ENCODE data around the gene ARMC9.

The ARMC9 gene

DNA sequence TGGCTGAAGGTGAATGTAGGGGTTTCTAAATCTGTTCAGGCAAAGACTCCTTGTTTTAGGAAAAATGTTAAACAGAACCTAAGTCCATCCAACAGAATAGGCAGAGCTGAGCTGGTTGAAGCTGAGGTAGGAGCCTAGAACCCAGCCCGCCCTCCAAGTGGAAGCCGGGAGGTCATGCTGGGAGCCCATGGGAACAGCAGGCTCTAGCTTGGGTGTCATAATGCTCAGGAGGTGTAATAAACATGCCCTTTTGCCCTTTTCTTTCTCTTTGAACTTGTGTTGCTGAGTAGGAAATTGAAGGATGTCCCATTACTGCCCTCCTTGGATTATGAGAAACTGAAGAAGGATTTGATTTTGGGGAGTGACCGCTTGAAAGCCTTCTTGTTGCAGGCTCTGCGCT is 60.3 kb downstream of the ARMC9 start:
- H3K36me3 ChIP-seq (ENCODE audit: control insufficient read depth in 2 of 2, insufficient read depth in 1 of 2, low read length in 2 of 2): peaks cover 0 to 36% of the 10 kb centered on the region in 2 experiments; a peak in 2 of 3 replicates
- no peaks in the 10 kb centered on the region for H3K9me3 ChIP-seq (ENCODE audit: control insufficient read depth, insufficient read depth, low read depth, low read length)
- ChIA-PET CTCF (interaction anchor here (0.7 kb wide), 1 partner anchor 10 kb away, joined by 3 read pairs; no protein-coding TSS in a partner anchor), POLR2A (no interaction called here)
- H3K4me1 ChIP-seq (ENCODE audit: control insufficient read depth, insufficient read depth, low read length): no peaks in the 10 kb centered on the region
- TF ChIP-seq ZNF169 (tag by site-specific recombination; IDR thresholded peaks at IDR 0.05) (no peak), ZNF560 (tag by site-specific recombination; IDR thresholded peaks at IDR 0.05; ENCODE audit: borderline replicate concordance) (no peak), ZSCAN30 (tag by site-specific recombination; IDR thresholded peaks at IDR 0.05) (no peak), ZFP69B (tag by site-specific recombination; IDR thresholded peaks at IDR 0.05) (no peak), ZNF23 (tag by site-specific recombination; IDR thresholded peaks at IDR 0.05; ENCODE audit: borderline replicate concordance) (no peak), ZNF274 (IDR thresholded peaks at IDR 0.05; ENCODE audit: low read length) (no peak), ZNF274 (tag by site-specific recombination; IDR thresholded peaks at IDR 0.05; ENCODE audit: borderline replicate concordance) (no peak), ZNF600 (tag by site-specific recombination; IDR thresholded peaks at IDR 0.05) (no peak), ZNF423 (tag by site-specific recombination; IDR thresholded peaks at IDR 0.05) (no peak), ZNF664 (tag by site-specific recombination; IDR thresholded peaks at IDR 0.05) (no peak), KLF7 (tag by site-specific recombination; IDR thresholded peaks at IDR 0.05; ENCODE audit: borderline replicate concordance) (no peak)
- TF ChIP-seq, protein P1, sequence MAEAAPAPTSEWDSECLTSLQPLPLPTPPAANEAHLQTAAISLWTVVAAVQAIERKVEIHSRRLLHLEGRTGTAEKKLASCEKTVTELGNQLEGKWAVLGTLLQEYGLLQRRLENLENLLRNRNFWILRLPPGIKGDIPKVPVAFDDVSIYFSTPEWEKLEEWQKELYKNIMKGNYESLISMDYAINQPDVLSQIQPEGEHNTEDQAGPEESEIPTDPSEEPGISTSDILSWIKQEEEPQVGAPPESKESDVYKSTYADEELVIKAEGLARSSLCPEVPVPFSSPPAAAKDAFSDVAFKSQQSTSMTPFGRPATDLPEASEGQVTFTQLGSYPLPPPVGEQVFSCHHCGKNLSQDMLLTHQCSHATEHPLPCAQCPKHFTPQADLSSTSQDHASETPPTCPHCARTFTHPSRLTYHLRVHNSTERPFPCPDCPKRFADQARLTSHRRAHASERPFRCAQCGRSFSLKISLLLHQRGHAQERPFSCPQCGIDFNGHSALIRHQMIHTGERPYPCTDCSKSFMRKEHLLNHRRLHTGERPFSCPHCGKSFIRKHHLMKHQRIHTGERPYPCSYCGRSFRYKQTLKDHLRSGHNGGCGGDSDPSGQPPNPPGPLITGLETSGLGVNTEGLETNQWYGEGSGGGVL (tag by site-specific recombination; IDR thresholded peaks at IDR 0.05): no peak
- TF ChIP-seq, protein P2, sequence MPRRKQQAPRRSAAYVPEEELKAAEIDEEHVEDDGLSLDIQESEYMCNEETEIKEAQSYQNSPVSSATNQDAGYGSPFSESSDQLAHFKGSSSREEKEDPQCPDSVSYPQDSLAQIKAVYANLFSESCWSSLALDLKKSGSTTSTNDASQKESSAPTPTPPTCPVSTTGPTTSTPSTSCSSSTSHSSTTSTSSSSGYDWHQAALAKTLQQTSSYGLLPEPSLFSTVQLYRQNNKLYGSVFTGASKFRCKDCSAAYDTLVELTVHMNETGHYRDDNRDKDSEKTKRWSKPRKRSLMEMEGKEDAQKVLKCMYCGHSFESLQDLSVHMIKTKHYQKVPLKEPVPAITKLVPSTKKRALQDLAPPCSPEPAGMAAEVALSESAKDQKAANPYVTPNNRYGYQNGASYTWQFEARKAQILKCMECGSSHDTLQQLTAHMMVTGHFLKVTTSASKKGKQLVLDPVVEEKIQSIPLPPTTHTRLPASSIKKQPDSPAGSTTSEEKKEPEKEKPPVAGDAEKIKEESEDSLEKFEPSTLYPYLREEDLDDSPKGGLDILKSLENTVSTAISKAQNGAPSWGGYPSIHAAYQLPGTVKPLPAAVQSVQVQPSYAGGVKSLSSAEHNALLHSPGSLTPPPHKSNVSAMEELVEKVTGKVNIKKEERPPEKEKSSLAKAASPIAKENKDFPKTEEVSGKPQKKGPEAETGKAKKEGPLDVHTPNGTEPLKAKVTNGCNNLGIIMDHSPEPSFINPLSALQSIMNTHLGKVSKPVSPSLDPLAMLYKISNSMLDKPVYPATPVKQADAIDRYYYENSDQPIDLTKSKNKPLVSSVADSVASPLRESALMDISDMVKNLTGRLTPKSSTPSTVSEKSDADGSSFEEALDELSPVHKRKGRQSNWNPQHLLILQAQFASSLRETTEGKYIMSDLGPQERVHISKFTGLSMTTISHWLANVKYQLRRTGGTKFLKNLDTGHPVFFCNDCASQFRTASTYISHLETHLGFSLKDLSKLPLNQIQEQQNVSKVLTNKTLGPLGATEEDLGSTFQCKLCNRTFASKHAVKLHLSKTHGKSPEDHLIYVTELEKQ (tag by site-specific recombination; IDR thresholded peaks at IDR 0.05; ENCODE audit: borderline replicate concordance): no peak
- TF ChIP-seq, protein P3, sequence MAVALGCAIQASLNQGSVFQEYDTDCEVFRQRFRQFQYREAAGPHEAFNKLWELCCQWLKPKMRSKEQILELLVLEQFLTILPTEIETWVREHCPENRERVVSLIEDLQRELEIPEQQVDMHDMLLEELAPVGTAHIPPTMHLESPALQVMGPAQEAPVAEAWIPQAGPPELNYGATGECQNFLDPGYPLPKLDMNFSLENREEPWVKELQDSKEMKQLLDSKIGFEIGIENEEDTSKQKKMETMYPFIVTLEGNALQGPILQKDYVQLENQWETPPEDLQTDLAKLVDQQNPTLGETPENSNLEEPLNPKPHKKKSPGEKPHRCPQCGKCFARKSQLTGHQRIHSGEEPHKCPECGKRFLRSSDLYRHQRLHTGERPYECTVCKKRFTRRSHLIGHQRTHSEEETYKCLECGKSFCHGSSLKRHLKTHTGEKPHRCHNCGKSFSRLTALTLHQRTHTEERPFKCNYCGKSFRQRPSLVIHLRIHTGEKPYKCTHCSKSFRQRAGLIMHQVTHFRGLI (tag by site-specific recombination; IDR thresholded peaks at IDR 0.05): no peak
- TF ChIP-seq, protein P4, sequence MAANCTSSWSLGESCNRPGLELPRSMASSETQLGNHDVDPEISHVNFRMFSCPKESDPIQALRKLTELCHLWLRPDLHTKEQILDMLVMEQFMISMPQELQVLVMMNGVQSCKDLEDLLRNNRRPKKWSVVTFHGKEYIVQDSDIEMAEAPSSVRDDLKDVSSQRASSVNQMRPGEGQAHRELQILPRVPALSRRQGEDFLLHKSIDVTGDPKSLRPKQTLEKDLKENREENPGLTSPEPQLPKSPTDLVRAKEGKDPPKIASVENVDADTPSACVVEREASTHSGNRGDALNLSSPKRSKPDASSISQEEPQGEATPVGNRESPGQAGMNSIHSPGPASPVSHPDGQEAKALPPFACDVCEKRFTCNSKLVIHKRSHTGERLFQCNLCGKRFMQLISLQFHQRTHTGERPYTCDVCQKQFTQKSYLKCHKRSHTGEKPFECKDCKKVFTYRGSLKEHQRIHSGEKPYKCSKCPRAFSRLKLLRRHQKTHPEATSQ (tag by site-specific recombination; IDR thresholded peaks at IDR 0.05): no peak
- TF ChIP-seq, protein P5, sequence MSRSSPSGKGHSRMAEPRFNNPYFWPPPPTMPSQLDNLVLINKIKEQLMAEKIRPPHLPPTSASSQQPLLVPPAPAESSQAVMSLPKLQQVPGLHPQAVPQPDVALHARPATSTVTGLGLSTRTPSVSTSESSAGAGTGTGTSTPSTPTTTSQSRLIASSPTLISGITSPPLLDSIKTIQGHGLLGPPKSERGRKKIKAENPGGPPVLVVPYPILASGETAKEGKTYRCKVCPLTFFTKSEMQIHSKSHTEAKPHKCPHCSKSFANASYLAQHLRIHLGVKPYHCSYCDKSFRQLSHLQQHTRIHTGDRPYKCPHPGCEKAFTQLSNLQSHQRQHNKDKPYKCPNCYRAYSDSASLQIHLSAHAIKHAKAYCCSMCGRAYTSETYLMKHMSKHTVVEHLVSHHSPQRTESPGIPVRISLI (tag by site-specific recombination; IDR thresholded peaks at IDR 0.05): no peak
- TF ChIP-seq, protein P6, sequence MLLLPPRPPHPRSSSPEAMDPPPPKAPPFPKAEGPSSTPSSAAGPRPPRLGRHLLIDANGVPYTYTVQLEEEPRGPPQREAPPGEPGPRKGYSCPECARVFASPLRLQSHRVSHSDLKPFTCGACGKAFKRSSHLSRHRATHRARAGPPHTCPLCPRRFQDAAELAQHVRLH (tag by site-specific recombination; IDR thresholded peaks at IDR 0.05): no peak
- no peak overlapping the region for H3K4me3 ChIP-seq (ENCODE audit: low read depth, low read length)
- H3K27ac ChIP-seq (ENCODE audit: extremely low read depth, low read depth, low read length): no peak overlapping the region
